ENCODE measurements around the gene ZNF554. TPM values are rescaled to one million over a fixed set of nuclear protein-coding genes. Genes with fewer than 3 reads are reported as not detected.

ZNF554 gene
- polyA plus RNA-seq, 1 of the 3 experiments (the other 2 are of a cell fraction), result 1.7 TPM

DNA sequence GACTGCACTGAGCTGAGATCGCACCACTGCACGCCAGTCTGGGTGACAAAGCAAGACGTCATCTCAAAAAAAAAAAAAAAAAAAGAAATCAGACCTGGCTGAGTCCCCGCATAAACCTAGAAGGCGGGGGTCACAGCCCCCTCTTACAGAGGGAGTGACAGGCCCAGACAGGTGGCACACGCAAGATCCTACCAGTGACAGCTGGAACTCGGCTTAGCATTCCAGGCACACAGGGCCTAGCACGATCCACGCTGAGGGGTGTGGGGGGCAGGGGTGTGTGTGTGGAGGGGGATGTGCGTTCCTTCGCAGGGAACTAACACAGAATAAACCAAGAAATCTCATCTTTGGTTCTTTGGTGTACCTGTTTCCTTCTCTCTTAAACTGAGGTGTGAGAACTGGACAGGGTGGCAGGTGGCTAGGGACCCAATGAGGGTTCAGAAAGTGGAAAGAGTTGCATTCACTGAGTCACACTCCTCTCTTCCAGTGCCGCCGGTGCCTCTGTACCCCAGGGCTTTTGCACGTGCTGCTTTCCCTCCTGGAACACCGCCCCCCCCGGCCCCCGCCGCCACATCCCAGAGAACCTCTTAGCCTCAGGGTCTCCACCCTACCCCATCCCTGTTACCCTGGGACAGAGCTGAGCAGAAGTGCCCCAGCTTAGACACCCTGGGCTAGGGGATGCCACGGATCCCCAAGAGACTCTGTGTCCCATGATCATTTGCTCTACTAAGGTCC is 41.5 kb upstream of the ZNF554 start:
- DNase-seq, result no peak
- POLR2A ChIA-PET, result interaction anchor here (0.6 kb wide), 1 partner anchor 680 kb away, joined by 3 read pairs; no protein-coding TSS in a partner anchor
- TF ChIP-seq, protein P1, sequence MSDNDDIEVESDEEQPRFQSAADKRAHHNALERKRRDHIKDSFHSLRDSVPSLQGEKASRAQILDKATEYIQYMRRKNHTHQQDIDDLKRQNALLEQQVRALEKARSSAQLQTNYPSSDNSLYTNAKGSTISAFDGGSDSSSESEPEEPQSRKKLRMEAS (IDR thresholded peaks at IDR 0.05; ENCODE audit: low read depth), result no peak
- TF ChIP-seq EP300 (IDR thresholded peaks at IDR 0.05; ENCODE audit: borderline replicate concordance in 1 of 2, low read depth in 1 of 2, low read length in 1 of 2) (no peak), PBX3 (IDR thresholded peaks at IDR 0.05) (no peak), FOSL2 (IDR thresholded peaks at IDR 0.05; ENCODE audit: borderline replicate concordance, low read depth) (no peak), JUND (IDR thresholded peaks at IDR 0.05) (no peak), MXI1 (IDR thresholded peaks at IDR 0.05; ENCODE audit: low read depth, low read length) (no peak), RXRA (IDR thresholded peaks at IDR 0.05; ENCODE audit: borderline replicate concordance, low read depth) (no peak)
- H3K4me2 ChIP-seq, result no peak overlapping the region
- H3K9me2 ChIP-seq, result no peaks in the 10 kb centered on the region
- no peaks in the 10 kb centered on the region for H3K27me3 ChIP-seq (ENCODE audit: insufficient read depth)
- H3K4me1 ChIP-seq (ENCODE audit: control insufficient read depth in 1 of 2, insufficient read depth in 2 of 2, low read depth in 1 of 2, low read length in 1 of 2), result peaks cover 4 to 13% of the 10 kb centered on the region in 2 experiments; a peak in 2 of 4 replicates
- H3K9me3 ChIP-seq, result no peaks in the 10 kb centered on the region
- H3K79me2 ChIP-seq (ENCODE audit: insufficient read depth), result peaks cover 93% of the 10 kb centered on the region
- no peaks in the 10 kb centered on the region for H3F3A ChIP-seq (replicated peaks; ENCODE audit: insufficient read depth)
- H3K36me3 ChIP-seq (replicated peaks in 1 of 2; ENCODE audit: control insufficient read depth in 1 of 2, insufficient read depth in 2 of 2, low read length in 1 of 2), result peaks cover 0 to 2% of the 10 kb centered on the region in 2 experiments
- H3K4me3 ChIP-seq (ENCODE audit: low read depth in 2 of 2, low read length in 1 of 2), result no peak overlapping the region
- CTCF ChIA-PET, result interaction anchor here (1.6 to 1.8 kb wide), 2 partner anchors 29 kb away, joined by 3 to 5 read pairs; no protein-coding TSS in a partner anchor
- no peak overlapping the region for H2AFZ ChIP-seq (ENCODE audit: low read depth)
- H4K20me1 ChIP-seq (ENCODE audit: insufficient read depth), result peaks cover 79% of the 10 kb centered on the region
- no peak overlapping the region for H3K9ac ChIP-seq
- 88% methylated on average over 19 of the region's 19 CpGs for WGBS (ENCODE audit: low lambda C conversion rate)
- no peak overlapping the region for H3K27ac ChIP-seq (ENCODE audit: low read depth in 2 of 2, low read length in 1 of 2)

GRCh38 chr19:2779121-2779740 is 40.4 kb upstream of the ZNF554 start:
- CTCF ChIA-PET, result interaction anchor here (1.8 kb wide), 1 partner anchor 30 kb away, joined by 5 read pairs; no protein-coding TSS in a partner anchor
- H3K36me3 ChIP-seq (replicated peaks in 1 of 2; ENCODE audit: control insufficient read depth in 1 of 2, insufficient read depth in 2 of 2, low read length in 1 of 2), result peaks cover 0 to 2% of the 10 kb centered on the region in 2 experiments
- H3K4me1 ChIP-seq (ENCODE audit: control insufficient read depth in 1 of 2, insufficient read depth in 2 of 2, low read depth in 1 of 2, low read length in 1 of 2), result peaks cover 4 to 16% of the 10 kb centered on the region in 2 experiments; a peak in 2 of 4 replicates
- no peaks in the 10 kb centered on the region for H3K27me3 ChIP-seq (ENCODE audit: insufficient read depth)
- H3F3A ChIP-seq (replicated peaks; ENCODE audit: insufficient read depth), result peaks cover 4% of the 10 kb centered on the region
- H2AFZ ChIP-seq (ENCODE audit: low read depth), result no peak overlapping the region
- no peaks in the 10 kb centered on the region for H3K9me2 ChIP-seq
- H3K4me2 ChIP-seq, result no peak overlapping the region
- no peak overlapping the region for H3K27ac ChIP-seq (ENCODE audit: low read depth in 2 of 2, low read length in 1 of 2)
- H3K9ac ChIP-seq, result no peak overlapping the region
- no peaks in the 10 kb centered on the region for H3K9me3 ChIP-seq
- peaks cover 75% of the 10 kb centered on the region for H4K20me1 ChIP-seq (ENCODE audit: insufficient read depth)
- no peak for DNase-seq
- H3K4me3 ChIP-seq (ENCODE audit: low read depth in 2 of 2, low read length in 1 of 2), result no peak overlapping the region
- WGBS (ENCODE audit: low lambda C conversion rate), result 92% methylated on average over 11 of the region's 14 CpGs
- TF ChIP-seq CHD2 (IDR thresholded peaks at IDR 0.05; ENCODE audit: low read length, partially characterized antibody) (no peak), MEF2A (IDR thresholded peaks at IDR 0.05; ENCODE audit: borderline replicate concordance, low read depth) (no peak), USF1 (IDR thresholded peaks at IDR 0.05; ENCODE audit: borderline replicate concordance, low read depth) (no peak), TAF1 (IDR thresholded peaks at IDR 0.05; ENCODE audit: borderline replicate concordance, low read depth, low read length) (no peak), GABPA (IDR thresholded peaks at IDR 0.05; ENCODE audit: low read depth) (no peak), NRF1 (IDR thresholded peaks at IDR 0.05; ENCODE audit: low read depth, low read length) (no peak), EP300 (IDR thresholded peaks at IDR 0.05; ENCODE audit: borderline replicate concordance in 1 of 2, low read depth in 1 of 2, low read length in 1 of 2) (no peak), RAD21 (IDR thresholded peaks at IDR 0.05; ENCODE audit: low read length) (no peak)
- TF ChIP-seq, protein P1 (IDR thresholded peaks at IDR 0.05; ENCODE audit: low read depth), result no peak
- peaks cover 89% of the 10 kb centered on the region for H3K79me2 ChIP-seq (ENCODE audit: insufficient read depth)
- POLR2A ChIA-PET, result no interaction called here
